ENCODE data around the gene CBX7.

DNA sequence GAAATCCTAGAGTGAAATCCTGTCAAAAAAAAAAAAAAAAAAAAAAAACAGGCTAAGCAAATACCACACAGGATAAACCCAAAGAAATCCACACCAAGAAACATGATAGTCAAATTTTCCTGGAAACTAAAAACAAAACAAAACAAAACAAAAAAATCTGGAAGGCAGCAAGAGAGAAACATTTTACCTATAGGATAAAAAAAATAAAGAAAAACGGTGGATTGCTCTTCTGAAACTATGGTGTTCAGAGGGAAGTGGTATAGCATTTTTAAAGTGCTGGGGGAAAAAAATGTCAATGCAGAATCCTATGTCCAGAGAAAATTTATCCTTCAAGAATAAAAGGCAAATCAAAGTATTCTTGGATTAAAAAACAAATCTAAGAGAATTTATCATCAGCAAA lies 41.6 kb upstream of the CBX7 start:
- TF ChIP-seq POLR2A (IDR thresholded peaks at IDR 0.05): no peak
- TF ChIP-seq CTCF (IDR thresholded peaks at IDR 0.05): no peak
- no peak for TF ChIP-seq POLR2AphosphoS5 (IDR thresholded peaks at IDR 0.05)
